Right cardiac atrium (tissue), 5 donors: ENCODE data around the gene PRPF40B. TPM values are rescaled to one million over a fixed set of nuclear protein-coding genes. Genes with fewer than 3 reads are reported as not detected.

Experiments
- ATAC-seq, 2 donors: fragments of 200-7000 bp; cut with Tn5 transposase; one replicate each; pipeline versions ENCODE4 v1.8.0 to v1.9.1; 2020; ENCODE audit warnings: moderate library complexity in 2 of 2, mild to moderate bottlenecking in 1 of 2
- DNase-seq, 3 donors: peaks; one replicate each; pipeline ENCODE4 v3.0.0-alpha.2; 2020
- H3K27ac ChIP-seq: one replicate; pipeline ENCODE4 v1.5.1; 2013; ENCODE audit warnings: mild to moderate bottlenecking, low read length, control low read depth, moderate library complexity
- H3K27me3 ChIP-seq: one replicate; pipeline ENCODE4 v1.6.1; 2013; ENCODE audit not compliant: control insufficient read depth, insufficient read depth
- H3K4me1 ChIP-seq: one replicate; pipeline ENCODE4 v1.6.1; 2013; ENCODE audit warnings: low read length; ENCODE audit not compliant: control insufficient read depth, insufficient read depth
- H3K4me3 ChIP-seq: one replicate; pipeline ENCODE4 v1.5.1; 2013; ENCODE audit warnings: low read length, control low read depth
- H3K9me3 ChIP-seq: one replicate; pipeline ENCODE4 v1.6.1; 2013; ENCODE audit warnings: low read length; ENCODE audit not compliant: control insufficient read depth
- WGBS: extraction: QIAGEN DNeasy Blood & Tissue Kit; methylation state at CpG from one replicate; pipeline ENCODE4 v1.1.7; 2013; 5-methylcytosine and 5-hydroxymethylcytosine counted together
- intact Hi-C, 4 donors: fragments of 100-400 bp; cut with DNase I; formaldehyde crosslinking; loops; one replicate each; pipeline versions ENCODE4 v1.11.0 to v1.14.0; 2022 to 2023
- polyA plus RNA-seq: library from polyadenylated mRNA; stranded (reverse); fragments of 200-250 nt; gene quantifications from one replicate; pipeline ENCODE4 v1.2.3, GENCODE V29; 2013
- total RNA-seq, 4 donors: library from RNA; stranded (reverse); fragmentation: NEBNext Ultra II Directional; extraction: Animal tissue kit (Norgen Biotek cat#: 25700); gene quantifications; one replicate each; pipeline ENCODE4 v1.2.1, GENCODE V29; 2021
- donor health status: healthy with polysubstance abuse.
- donor health status: DM: no; HTN: yes; CAD: no.
- donor health status: DM: no; HTN: no; CAD: no.
- donor health status: DM: no; HTN: yes; CAD: no; lungs with severe emphysema.
- donor health status: DM: yes; HTN: yes; CAD: no.

Gene PRPF40B
- total and polyA plus RNA-seq, 5 donors = 15.9 to 26.7 (median 19.9) TPM

DNA sequence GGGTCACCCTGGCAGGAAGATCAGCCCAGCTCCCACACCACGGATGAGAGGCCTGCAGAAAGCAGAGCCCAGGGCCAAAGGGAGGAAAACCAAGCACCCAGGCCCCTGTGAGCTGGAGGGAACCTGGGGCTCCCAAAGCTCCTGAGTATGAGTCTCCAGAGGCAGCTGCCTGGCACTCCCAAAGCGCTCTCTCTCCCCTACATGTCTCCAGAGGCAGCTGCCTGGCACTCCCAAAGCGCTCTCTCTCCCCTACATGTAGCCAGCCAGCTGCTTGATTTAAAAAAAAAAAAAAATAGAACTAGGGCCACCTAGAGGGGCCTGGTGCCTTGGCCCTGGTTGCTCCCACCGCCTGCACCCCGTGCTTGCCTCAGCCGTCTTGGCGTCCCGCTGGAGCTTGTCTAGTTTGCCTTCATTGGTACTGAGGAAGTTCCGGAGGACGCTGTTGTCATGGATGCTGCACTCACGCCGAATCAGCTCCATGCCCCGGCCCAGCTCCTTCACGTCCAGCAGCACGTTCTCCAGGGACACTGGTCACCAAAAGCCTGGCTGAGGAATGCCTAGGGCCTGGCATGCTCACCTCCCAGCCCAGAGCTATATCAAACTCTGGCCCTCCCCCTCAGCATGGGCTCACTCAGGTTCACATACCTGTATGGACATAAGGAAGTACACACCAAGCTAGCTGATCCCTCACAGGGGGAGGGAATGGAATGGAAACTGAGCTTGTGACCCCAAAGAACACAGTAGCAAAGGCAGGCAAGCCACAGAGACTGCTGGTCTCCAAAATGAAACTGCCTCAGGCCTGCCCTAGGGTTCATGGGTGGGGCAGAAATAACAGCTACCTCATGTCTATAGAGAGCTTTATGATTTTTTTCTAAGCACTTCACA is 24.7 kb downstream of the PRPF40B start:
- peak in 1 of 2 donors; percentile 15 for ATAC-seq
- no peak overlapping the region for H3K4me3 ChIP-seq
- WGBS = 68% methylated on average over 15 of the region's 15 CpGs

GRCh38 chr12:49648712-49649003 is 25.3 kb downstream of the PRPF40B start:
- peaks cover 5% of the 10 kb centered on the region for H3K4me1 ChIP-seq
- DNase-seq = no peak

More for the DNA sequence above, 24.7 kb downstream of the PRPF40B start:
- Histone ChIP-seq H3K9me3 (no peaks in the 10 kb centered on the region), H3K27ac (peak overlapping the region; percentile 61), H3K27me3 (no peaks in the 10 kb centered on the region), H3K4me1 (peaks cover 5% of the 10 kb centered on the region)
- DNase-seq = peak in 1 of 3 donors; percentile 20
- intact Hi-C loops = no loop called here

GRCh38 chr12:49649445-49649844 is 26.1 kb downstream of the PRPF40B start:
- WGBS = 94% methylated on average over 11 of the region's 11 CpGs
- intact Hi-C loops = no loop called here
- Histone ChIP-seq H3K27ac (no peak overlapping the region), H3K9me3 (no peaks in the 10 kb centered on the region), H3K4me1 (peaks cover 5% of the 10 kb centered on the region), H3K4me3 (no peak overlapping the region), H3K27me3 (no peaks in the 10 kb centered on the region)
- no peak for DNase-seq
- no peak for ATAC-seq

More at GRCh38 chr12:49648712-49649003, 25.3 kb downstream of the PRPF40B start:
- ATAC-seq = peak in 1 of 2 donors; percentile 12
- Histone ChIP-seq H3K27ac (no peak overlapping the region), H3K27me3 (no peaks in the 10 kb centered on the region), H3K4me3 (no peak overlapping the region), H3K9me3 (no peaks in the 10 kb centered on the region)
- intact Hi-C loops = no loop called here
- WGBS = 72% methylated on average over 3 of the region's 3 CpGs

DNA sequence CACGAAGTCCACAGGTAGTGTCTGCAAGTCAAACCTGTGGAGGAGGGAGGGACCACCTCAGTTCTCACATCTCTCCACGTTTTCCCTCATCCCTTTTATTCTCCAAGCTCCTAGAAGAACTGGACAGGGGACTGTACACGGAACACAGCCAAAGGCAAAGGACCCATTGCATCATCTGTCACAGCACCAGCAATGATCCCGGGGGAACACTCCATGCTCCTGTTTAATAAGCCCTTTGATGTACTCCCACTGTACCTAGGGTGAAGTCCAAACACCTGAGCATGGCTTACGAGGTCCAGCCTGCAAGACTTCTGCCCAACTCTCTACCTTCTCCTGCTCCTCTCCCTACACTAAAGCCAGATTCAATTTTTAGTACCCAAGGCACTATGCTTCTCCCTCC is 26.5 kb downstream of the PRPF40B start:
- no peak for ATAC-seq
- Histone ChIP-seq H3K27ac (no peak overlapping the region), H3K4me3 (no peak overlapping the region), H3K9me3 (no peaks in the 10 kb centered on the region), H3K4me1 (peaks cover 5% of the 10 kb centered on the region), H3K27me3 (no peaks in the 10 kb centered on the region)
- no peak for DNase-seq
- WGBS = 83% methylated on average over 5 of the region's 5 CpGs
- intact Hi-C loops = loop anchor here in 1 of 4 donors (10.0 kb wide), 1 partner anchor 195 kb away; the partner anchor contains the start of gene BCDIN3D

DNA sequence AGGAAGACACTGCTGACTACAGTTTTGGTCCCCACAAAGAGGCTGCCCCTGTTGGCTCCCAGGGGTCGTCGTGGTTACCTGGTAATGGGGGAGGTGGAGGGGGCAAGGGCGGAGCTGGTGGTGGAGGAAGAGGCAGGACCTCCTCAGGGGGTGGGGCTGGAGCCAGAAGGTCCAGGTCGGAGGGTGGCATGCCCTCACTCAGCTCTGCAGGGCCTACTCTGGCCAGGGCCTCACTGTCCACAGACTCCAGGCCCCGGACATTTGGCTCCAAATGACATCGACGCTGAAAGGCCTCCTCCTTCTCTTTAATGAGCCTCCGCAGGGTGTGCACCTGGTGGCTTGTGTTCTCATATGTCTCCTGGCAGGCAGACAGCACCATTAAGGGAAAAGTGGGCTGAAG is 28.5 kb downstream of the PRPF40B start:
- DNase-seq (no peak), ATAC-seq (no peak)
- H3K27me3 ChIP-seq = no peaks in the 10 kb centered on the region
- peaks cover 5% of the 10 kb centered on the region for H3K4me1 ChIP-seq
- H3K9me3 ChIP-seq = no peaks in the 10 kb centered on the region
- H3K27ac ChIP-seq = no peak overlapping the region
- intact Hi-C loops = loop anchor here in 1 of 4 donors (10.0 kb wide), 1 partner anchor 193 kb away; the partner anchor contains the start of gene BCDIN3D
- no peak overlapping the region for H3K4me3 ChIP-seq
- 77% methylated on average over 8 of the region's 8 CpGs for WGBS

- 95% methylated on average over 4 of the region's 4 CpGs for WGBS
- no peaks in the 10 kb centered on the region for H3K9me3 ChIP-seq
- ATAC-seq (no peak), DNase-seq (no peak)
- H3K27me3 ChIP-seq = no peaks in the 10 kb centered on the region
- H3K27ac ChIP-seq = no peak overlapping the region
- intact Hi-C loops = loop anchor here in 1 of 4 donors (10.0 kb wide), 1 partner anchor 192 kb away; the partner anchor contains the start of gene BCDIN3D
- no peak overlapping the region for H3K4me3 ChIP-seq
- H3K4me1 ChIP-seq = peaks cover 5% of the 10 kb centered on the region
Measured at GRCh38 chr12:49652921-49653520, 29.7 kb downstream of the PRPF40B start.

- H3K9me3 ChIP-seq = no peaks in the 10 kb centered on the region
- intact Hi-C loops = loop anchor here in 1 of 4 donors (10.0 kb wide), 1 partner anchor 190 kb away; the partner anchor contains the start of gene BCDIN3D
- WGBS = 72% methylated on average over 5 of the region's 5 CpGs
- H3K4me3 ChIP-seq = no peak overlapping the region
- DNase-seq = peak in 1 of 3 donors; percentile 22
- no peaks in the 10 kb centered on the region for H3K27me3 ChIP-seq
- ATAC-seq = no peak
- H3K4me1 ChIP-seq = peaks cover 2% of the 10 kb centered on the region
- H3K27ac ChIP-seq = no peak overlapping the region
Measured at GRCh38 chr12:49654715-49655114, 31.4 kb downstream of the PRPF40B start.

- no peaks in the 10 kb centered on the region for H3K27me3 ChIP-seq
- DNase-seq = no peak
- peak overlapping the region; percentile 67 for H3K27ac ChIP-seq
- no peaks in the 10 kb centered on the region for H3K9me3 ChIP-seq
- intact Hi-C loops = loop anchor here in 1 of 4 donors (10.0 kb wide), 1 partner anchor 189 kb away; the partner anchor contains the start of gene BCDIN3D
- H3K4me1 ChIP-seq = peaks cover 2% of the 10 kb centered on the region
- H3K4me3 ChIP-seq = no peak overlapping the region
- peak in 1 of 2 donors; percentile 65 for ATAC-seq
- WGBS = 63% methylated on average over 2 of the region's 2 CpGs
Measured at GRCh38 chr12:49655595-49656236, 32.4 kb downstream of the PRPF40B start.

DNA sequence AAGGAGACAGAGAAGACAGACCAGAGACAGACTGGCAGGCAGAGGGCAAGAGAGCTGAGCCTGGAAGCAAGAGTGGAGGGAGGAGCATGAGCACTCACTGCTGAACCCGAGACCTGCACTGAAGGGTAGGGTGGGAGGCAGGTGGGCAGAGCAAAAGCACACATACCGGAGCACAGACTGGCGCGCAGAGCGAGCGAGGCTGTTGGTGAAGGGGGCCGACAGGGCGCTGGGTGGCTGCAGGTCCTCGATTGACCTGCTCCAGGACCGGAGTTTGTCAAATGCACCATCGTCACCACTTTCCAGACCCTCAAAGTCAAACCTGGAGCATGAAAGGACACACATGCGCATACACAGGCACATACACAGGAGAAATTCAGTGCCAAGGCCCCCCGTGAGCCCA is 34.9 kb downstream of the PRPF40B start:
- H3K4me1 ChIP-seq = peaks cover 20% of the 10 kb centered on the region
- H3K27me3 ChIP-seq = no peaks in the 10 kb centered on the region
- intact Hi-C loops = loop anchor here in 1 of 4 donors (10.0 kb wide), 1 partner anchor 187 kb away; the partner anchor contains the start of gene BCDIN3D

GRCh38 chr12:49659753-49660152 is 36.4 kb downstream of the PRPF40B start:
- DNase-seq (no peak), ATAC-seq (no peak)
- Histone ChIP-seq H3K27me3 (no peaks in the 10 kb centered on the region), H3K4me3 (no peak overlapping the region), H3K4me1 (peaks cover 28% of the 10 kb centered on the region), H3K27ac (no peak overlapping the region), H3K9me3 (no peaks in the 10 kb centered on the region)
- intact Hi-C loops = loop anchor here in 1 of 4 donors (10.0 kb wide), 1 partner anchor 185 kb away; the partner anchor contains the start of gene BCDIN3D
- 58% methylated on average over 1 of the region's 1 CpG for WGBS

More for the DNA sequence above, 34.9 kb downstream of the PRPF40B start:
- Histone ChIP-seq H3K4me3 (no peak overlapping the region), H3K9me3 (no peaks in the 10 kb centered on the region), H3K27ac (no peak overlapping the region)
- 95% methylated on average over 13 of the region's 13 CpGs for WGBS
- DNase-seq (peak in 1 of 3 donors; percentile 19), ATAC-seq (no peak)
